ENCODE data around the gene CFI.

GRCh38 chr4:109722357-109722756 is 79.4 kb downstream of the CFI start:
- TF ChIP-seq POLR2AphosphoS5 (IDR thresholded peaks at IDR 0.05; ENCODE audit: low read depth, low read length) (no peak), POLR2A (IDR thresholded peaks at IDR 0.05; ENCODE audit: low read depth, low read length) (no peak), SPI1 (IDR thresholded peaks at IDR 0.05; ENCODE audit: low read depth, low read length) (no peak), TAF1 (IDR thresholded peaks at IDR 0.05; ENCODE audit: low read depth, low read length) (no peak), POU2F2 (IDR thresholded peaks at IDR 0.05; ENCODE audit: low read depth, low read length) (no peak)
